GM21786 (cell line): ENCODE measurements around the gene ATXN10.
"Not testable (repeated sequence)": the region's sequence is repeated elsewhere in the genome, so short reads cannot be mapped to it uniquely, and the experiment has no call there.

ENCODE experiments used
- ATAC-seq: cut with Tn5 transposase; IDR thresholded peaks from one replicate; pipeline ENCODE4 v1.9.1; 2021; ENCODE audit not compliant: unreplicated experiment

ATXN10 gene, protein sequence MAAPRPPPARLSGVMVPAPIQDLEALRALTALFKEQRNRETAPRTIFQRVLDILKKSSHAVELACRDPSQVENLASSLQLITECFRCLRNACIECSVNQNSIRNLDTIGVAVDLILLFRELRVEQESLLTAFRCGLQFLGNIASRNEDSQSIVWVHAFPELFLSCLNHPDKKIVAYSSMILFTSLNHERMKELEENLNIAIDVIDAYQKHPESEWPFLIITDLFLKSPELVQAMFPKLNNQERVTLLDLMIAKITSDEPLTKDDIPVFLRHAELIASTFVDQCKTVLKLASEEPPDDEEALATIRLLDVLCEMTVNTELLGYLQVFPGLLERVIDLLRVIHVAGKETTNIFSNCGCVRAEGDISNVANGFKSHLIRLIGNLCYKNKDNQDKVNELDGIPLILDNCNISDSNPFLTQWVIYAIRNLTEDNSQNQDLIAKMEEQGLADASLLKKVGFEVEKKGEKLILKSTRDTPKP

DNA sequence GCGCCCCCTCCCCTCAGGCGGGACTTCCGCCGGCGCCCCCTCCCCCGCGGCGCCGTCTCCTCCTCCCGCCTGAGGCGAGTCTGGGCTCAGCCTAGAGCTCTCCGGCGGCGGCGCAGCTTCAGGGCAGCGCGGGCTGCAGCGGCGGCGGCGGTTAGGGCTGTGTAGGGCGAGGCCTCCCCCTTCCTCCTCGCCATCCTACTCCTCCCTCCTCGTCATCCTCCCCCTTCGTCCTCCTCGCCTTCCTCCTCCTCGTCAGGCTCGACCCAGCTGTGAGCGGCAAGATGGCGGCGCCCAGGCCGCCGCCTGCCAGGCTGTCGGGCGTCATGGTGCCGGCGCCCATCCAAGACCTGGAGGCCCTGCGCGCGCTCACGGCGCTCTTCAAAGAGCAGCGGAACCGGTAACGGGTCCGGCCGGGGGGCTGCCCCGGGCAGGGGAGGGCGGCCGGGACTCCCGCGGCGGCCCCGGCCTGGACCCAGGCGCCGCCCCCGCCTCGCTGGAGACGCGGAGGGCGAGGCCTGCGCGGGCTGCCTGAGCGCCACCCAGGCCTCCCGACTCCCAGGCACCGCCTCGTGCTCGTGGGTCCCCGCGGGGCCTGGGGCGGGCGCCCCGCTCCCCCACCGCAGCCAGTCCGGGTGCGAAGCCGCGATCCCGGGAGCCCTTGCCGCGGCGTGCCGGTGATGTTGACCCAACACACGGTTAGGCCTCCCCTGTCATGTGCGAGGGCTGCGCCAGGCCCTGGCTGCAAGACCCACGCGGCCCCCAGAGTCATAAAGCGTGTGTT is at the start of gene ATXN10:
TSS of gene ATXN10 (plus strand) at position 52 of the 781 bp plus-strand sequence. CDS start at position 282, 230 bp downstream.
- no peak for ATAC-seq

DNA sequence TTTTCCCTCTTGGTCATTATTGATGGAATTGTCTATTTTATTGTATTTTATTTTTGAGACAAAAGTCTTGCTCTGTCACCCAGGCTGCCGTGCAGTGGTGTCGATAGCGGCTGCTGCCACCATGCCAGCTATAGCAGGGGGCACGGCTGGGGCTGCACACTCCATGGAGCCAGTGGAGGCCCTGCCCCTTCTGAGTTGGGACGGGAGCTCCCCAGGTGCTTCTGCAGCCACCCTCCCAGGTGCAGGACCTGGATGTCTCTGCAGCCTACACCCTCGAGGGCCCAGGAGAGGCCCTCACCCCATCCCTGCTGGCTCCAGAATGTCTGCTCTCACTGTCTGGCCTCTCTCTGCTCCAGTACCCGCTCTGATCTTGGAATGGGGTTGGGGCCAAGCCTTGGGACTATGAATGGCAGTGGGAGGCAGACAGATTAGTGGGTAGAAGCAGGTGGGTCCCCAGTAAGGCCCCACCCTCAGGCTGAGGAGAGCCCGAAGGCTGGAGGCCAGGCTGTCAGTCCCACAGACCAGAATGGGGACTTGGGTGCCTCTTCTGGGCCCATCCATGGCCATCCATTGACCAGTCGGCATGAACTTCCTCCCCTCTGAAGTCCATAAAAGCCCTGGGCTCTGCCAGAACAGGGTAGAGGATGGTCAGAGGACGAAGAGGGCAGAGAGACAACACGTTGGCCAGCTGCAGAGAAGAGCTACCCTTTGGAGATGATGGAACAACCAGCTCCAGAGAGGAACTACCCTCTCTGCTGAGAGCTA is 49.6 kb upstream of the ATXN10 start:
- no peak for ATAC-seq

DNA sequence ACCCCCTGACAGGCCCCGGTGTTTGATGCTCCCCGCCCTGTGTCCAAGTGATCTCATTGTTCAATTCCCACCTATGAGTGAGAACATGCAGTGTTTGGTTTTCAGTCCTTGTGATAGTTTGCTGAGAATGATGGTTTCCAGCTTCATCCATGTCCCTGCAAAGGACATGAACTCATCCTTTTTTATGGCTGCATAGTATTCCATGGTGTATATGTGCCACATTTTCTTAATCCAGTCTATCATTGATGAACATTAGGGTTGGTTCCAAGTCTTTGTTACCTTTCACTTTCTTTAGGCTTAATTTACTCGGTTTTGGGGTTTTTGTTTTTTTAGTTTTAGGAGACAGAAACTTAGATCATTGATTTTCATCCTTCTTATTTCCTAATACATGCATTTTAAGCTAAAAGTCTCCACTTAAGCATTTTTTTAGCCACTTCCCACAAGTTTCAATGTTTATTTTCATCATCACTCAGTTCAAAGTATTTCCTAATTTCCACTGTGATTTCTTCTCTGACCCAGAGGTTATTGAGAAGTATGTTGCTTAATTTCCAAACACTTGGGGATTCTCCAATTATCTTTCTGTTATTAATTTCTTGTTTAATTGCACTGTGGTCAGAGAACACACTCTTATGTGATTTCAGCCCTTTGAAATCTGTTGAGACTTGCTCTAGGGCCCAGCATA is 48.0 kb upstream of the ATXN10 start:
- ATAC-seq: not testable (repeated sequence)

DNA sequence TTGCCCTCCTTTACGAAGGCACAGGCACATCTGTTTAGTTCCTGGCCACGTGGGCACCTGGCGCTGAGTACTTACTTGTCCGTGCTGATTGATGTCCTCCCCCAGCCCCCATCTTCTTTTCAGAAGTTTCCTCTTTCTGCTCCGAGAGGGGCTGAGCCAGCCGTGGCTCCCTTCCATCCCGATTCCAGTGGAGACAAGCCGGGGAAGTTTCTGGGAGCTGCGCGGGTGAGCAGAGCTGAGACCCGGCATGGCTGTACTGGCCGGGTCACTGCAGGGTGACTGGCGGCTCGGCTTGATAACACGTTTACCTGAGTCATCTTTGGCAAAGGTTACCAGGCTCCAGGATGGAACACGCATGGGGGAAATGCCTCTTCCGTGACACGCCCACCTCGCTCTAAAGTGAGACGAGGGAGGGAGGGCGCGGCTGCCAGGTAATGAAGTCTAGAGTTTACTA is 45.4 kb upstream of the ATXN10 start:
- no peak for ATAC-seq

DNA sequence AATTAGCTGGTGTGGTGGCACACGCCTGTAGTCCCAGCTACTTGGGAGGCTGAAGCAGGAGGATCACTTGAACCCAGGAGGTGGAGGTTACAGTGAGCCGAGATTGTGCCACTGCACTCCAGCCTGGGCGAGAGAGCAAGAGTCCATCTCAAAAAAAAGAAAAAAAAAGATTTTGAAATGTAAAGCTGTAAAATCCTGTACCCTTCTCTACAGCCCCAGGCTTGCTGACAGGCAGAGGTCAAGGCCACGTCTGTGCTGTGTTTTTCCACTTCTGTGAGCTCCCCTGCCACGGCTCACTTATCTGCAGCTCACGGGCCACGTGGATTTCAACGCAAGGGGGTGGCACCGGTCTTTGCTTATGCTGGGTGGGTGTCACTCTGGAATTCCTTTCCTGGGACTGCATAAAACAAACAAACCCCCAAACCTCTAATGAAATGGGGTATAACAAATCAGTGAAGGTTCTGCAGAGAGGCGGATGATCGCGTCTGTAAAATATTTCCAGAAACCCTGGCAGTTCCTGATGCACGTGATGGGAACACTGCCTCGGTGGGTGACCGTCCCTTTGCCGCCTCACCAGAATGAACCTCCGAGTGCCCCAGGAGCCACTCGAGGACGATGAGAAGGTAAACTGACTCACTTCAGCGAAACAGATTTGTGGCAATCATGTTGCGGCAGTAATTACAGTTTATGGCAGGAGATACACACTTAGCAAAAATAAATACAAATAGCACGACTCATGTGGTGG is 44.0 kb upstream of the ATXN10 start:
- no peak for ATAC-seq

DNA sequence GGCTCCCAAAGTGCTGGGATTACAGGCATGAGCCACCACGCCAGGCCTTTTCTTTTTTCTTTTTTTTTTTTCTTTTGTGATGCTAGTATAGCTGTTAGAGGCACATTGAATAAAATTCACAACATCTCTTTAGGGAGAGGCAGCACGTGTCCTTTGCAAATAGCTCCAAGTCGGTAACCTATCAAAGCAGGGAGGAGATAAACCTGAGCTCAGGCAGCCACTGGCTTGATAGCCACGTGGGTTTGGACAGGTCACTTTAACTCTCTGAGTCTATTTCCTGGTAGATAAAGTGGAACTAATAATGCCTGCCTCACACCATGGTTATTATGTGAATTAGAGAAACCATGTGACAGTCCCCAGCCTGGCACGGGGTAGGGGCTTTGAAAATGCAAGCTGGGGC is 43.1 kb upstream of the ATXN10 start:
- no peak for ATAC-seq

DNA sequence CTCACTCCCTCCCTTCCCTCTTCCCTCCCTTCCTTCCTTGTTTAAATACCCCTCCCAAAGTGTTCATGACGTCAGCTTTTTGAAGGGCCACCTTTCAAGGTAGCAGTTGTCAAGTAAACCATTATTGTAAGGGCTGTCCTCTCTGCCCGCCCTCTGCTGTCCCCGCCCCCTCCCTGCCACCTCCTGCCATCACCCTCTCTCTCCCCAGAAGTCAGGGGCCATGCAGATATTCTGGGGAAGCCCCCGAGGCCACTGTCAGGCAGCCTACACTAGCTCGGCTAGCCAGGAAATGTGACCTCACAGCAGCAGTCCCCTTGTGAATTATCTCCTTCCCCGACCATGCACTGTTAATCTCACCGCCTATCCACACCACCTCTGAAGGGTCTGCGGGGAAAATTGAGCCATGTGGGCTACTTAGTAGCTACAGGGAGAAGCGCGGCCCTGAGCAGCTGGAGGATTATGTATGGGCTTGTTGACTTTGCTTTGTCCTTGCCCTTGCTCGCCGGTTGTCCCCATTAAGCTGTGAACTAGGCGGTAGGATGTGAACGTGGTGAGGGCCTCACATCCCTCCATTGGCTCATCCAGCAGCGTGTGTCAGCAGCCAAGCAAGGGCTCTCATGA is 42.1 kb upstream of the ATXN10 start:
- ATAC-seq: no peak

DNA sequence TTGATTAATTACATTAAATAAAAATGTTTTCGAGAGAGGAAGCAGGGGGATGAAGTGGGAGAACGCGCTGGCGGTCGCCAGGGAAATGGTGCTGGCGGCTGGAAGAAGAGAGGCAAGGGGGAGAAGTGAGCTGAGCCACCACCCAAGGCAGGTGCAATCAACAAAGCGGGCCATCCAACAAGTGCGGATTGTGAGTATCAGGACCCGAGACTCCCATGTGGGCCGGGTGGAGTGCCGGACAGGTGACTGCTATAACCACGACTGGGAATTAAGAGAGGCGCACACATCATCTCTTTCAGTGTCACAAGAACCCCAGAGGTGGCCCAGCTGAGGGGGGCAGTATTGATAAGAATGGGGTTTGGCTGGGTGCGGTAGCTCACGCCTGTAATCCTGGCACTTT is 41.2 kb upstream of the ATXN10 start:
- no peak for ATAC-seq

DNA sequence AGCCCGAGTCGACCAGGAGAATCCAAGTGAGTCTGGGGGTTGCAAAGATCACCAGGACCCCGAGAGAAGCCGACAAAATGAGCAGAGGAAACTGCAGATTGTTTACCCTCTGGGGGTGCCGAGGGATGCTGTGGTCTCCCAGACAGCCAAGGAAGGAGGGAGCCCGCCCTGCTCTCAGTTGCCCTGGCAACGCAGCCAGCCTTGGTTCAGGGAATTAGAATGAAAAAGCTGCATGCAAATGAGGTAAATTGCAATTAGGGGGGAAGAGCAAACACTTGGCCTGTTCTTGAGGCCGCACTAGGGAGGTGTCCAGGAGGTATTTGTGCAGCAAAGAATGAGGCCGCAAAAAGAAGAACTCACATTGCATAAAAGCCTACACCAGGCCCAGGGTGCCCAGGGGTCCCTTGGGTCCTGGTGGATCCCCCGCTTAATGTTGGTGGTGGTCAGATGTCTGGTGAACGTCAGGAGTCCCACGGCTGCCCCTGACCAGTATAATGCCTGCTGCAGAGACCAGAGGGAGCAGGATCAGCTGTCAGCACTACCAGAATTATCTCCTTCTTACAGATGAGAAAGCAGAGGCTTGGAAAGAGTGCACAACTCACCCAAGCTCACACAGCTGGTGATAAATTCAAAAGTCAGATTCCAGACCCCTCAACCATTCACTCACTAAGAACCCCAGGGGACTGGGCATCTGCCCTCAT is 40.3 kb upstream of the ATXN10 start:
- ATAC-seq: no peak

DNA sequence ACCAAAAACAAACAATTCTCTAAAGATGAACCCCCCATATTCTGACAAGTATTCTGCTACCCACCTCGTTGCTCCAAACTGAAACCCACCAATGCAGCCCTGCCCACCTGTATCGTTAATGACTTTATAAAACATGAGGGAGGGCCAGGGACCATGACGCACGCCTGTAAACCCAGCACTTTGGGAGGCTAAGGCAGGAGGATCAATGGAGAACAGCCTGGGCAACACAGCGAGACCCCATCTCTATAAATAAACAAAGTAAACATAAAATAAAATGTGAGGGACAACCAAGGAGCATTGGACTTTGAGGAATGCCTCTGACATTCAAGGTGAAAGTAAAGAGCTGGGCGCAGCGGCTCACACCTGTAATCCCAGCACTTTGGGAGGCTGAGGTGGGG is 39.8 kb upstream of the ATXN10 start:
- ATAC-seq: no peak

DNA sequence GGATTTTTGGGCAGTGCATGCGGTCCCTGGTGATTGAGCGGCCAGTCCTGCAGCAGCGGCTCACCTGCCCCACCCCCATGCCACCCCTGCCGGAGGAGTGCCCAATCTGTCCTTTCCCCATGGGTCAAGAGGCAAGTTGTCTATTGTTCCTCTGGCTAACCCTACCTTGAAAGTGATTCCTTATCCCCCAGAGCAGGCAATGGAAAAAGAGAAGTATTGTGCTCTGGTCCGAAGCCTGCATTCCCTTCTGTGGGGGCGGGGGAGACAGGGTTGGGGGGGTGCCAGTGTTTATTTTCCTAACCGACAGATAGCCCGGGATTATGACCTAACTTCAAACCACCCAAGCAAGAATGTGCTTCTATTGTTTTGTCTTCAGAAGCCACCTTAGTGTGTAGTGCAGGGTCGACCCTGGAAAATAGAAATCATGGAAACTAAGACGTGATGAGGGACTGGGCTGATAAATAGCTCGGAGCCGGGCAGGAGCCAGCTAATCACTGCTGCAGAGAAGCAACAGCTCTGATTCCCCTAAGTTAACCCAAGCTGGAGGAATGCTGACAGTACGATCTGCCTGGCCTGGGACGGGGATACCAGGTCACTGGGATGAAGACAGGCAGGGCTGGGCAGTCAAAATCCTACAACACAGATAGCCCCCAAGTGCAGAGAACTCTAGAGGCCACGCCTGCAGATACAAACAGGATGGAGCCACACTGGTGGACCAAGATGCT is 38.7 kb upstream of the ATXN10 start:
- no peak for ATAC-seq

DNA sequence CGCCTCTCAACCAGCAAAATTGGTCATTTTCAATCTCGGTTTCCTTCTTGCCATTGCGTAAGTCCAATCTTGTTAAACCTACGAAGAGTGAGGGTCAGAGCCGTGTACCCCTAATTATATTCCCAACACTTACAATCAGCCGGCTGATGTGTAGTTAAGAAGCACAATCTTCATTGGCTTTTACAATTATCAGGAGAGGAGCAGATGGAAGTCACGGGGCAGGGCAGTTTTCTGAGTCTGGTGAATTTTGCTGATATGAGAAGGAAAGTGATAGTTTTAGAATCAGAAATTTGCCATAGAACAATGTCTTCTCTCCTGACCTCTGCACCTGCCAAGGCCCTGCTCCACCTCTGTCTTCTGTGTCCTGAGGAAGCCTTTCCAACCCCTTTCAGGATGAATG is 35.0 kb upstream of the ATXN10 start:
- no peak for ATAC-seq

DNA sequence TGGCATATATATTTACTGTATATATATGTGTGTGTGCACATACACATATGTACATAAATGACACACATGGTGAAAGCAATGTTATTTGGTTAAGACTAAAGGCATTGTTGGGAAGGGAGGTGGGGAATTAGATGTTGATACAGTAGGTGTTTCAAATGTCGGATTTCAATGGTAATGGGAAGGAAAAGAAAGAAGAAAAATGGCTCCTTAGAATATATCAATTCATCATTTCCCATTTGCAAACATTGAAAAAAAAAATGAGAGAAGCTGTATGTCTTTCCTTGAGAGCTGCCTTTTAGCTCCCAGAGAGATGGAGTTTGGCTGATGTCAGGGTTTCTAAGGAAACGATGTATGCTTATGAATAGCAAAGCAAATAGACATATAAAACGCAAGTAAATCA is 33.4 kb upstream of the ATXN10 start:
- no peak for ATAC-seq

DNA sequence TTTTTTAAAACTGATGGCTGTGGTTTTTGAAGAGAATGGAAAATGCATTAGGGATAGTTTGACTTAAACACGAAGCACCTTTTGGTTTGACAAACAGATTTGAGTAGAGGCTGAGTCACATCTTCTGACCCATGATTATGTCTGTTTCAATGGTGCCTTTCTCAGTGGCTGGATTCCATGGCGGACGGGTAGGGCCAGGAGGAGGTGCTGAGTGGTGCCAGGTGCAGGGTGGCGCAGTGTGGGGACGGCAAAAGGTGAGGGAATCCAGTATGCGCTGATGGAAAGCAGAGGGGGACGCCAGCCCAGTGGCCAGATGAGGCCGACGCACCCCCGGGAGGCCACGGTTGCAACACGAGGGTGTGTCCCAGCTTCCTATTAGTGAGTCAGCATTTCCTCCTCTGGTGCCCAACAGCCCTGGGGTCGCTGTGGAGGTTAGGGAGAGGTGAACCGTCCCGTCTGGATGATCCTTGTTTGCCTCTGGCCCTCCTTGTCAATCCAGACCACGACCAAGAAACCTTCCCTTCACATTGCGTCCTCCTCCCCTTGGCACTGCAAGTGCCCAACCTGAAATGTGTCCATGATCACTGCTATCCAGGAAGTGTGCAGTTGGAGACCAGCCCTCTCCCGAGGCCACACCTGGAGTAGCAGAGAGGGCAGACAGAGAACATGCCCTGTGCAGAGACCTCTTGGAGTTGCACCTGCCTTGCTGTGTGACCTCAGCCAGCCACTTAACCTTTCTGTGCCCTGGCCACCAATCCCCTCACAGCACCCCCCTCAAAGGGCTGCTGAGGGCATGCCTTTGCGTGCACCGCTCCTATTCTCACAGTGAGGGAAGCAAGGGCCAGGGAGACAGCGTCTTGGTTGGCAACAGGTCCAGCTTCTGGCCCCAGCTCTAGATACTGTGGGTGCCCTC is 32.5 kb upstream of the ATXN10 start:
- no peak for ATAC-seq

DNA sequence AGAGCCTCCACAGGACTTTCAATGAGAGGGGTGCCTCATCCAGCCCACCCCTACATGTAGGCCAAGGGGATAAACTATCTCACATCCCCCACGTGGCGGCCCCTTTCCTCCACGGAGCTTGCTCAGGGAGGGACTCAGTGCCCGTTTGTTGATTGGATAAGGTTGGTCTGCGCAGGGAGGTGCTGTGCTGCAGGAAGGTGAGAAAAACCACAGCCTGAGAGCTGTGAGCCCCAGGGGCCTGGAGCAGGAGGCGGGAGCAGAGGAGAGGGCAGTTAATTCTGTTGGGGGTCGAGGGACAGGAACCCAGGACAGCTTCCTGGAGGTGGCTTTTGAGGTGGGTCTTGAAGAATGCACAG is 31.9 kb upstream of the ATXN10 start:
- ATAC-seq: no peak

DNA sequence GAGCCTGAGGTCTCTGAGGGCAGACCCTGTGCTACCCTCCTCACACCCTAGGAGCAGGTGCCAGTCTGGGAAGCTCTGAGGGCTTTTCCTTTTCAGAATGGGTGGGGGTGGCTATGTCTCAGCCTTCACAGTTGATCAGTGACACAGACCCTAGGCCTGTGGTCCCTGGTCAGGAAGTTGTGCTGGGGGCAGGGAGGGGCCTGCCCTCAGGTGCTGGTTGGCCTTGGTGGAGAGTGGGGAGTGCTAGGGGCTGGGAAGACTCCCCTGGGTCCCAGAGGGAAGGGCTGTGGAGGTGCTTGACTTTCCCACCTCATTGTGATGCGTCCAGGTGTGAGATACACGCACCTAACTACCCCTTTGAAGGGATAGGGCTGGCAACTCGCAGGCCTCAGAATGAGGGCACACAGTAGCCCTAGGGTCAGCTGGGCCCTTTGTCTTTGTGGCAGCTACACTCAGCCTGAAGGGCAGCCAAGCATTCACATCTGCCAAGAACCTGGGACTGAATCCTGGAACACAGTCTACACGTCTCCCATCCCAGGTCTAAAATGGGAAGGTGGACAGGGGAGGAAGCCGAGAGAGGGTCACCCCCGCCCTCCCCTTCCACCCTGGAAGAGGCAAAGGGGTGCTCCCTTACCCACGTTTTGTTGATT is 31.2 kb upstream of the ATXN10 start:
- no peak for ATAC-seq
